Pons (tissue), 1 donor: ENCODE measurements around the gene MARCHF9.

Source experiments
- DNase-seq: peaks from one replicate; pipeline ENCODE4 v3.0.0-alpha.2; 2016; ENCODE audit warnings: low spot score

MARCHF9 gene

DNA sequence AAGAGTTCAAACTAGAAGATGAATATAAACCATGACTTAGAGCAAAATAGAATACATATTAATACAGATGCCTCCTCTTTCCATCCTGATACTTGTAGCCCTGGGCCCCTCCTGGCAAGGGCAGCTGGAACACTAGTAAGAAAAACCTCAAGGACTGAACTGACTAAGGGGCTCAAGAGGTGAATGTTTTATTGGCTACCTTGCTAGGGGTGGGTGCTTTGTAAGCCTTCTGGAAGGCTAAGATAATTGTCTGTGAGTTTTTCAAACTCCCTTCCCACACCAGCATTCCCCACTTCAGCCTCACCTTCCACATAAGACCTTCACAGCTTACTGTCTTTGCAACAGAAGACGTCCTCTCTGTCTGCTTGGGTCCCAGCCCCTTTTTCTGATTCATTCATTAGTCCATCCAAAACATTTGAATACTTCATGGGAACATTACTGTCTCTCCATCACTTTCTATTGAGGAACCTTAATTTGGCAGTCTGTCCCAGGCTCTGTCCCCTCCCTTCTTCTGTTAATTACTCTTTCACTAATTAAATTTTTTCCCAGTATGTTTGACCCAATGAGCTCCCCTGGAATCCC is 1.1 kb upstream of the MARCHF9 start:
- DNase-seq: no peak

DNA sequence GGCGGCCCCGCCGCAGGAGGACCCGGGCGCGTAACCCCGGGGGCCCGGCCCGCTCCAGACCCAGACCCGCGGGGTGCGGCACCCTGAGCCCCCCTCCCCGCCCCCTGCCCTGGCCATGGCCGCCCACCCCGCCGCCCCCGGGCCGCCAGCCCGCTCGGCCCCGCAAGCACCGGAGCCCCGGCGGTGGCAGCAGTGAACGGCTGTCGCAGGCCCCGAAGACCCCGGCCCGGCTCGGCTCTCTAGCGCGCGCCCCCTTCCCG is 221 bp downstream of the MARCHF9 start:
- no peak for DNase-seq

DNA sequence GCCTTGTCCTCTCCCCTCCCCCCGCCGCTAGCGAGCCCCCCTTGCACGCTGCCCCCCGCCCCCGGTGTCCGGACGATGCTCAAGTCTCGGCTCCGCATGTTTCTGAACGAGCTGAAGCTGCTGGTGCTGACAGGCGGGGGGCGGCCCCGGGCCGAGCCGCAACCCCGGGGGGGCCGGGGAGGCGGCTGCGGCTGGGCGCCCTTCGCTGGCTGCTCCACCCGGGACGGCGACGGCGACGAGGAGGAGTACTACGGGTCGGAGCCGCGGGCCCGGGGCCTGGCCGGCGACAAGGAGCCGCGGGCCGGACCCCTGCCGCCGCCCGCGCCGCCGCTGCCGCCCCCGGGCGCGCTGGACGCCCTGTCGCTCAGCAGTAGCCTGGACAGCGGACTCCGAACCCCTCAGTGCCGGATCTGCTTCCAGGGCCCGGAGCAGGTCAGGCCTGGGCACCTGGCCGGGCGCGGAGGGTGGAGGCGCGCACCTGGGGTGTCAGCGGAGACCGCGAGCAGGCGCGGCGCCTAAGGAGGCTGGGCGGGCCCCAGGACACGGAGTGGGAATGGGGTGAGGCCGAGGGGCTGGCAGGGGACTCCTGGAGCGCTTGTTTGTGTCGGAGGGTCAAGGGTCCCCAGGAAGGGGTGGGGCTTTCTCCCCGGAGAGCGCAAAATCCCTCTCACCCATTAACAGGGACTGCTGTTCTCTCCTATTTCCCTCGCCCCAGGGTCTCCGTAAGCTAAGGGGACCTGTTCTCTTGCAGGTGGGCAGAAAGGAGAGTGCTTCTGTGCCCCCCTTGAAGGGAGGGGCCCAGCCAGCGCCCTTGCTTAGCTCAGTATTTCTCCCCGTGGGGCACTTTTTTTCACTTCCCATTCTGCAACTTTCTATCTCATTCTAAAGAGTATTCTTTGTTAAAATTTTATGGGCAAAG is 810 bp downstream of the MARCHF9 start:
- no peak for DNase-seq

DNA sequence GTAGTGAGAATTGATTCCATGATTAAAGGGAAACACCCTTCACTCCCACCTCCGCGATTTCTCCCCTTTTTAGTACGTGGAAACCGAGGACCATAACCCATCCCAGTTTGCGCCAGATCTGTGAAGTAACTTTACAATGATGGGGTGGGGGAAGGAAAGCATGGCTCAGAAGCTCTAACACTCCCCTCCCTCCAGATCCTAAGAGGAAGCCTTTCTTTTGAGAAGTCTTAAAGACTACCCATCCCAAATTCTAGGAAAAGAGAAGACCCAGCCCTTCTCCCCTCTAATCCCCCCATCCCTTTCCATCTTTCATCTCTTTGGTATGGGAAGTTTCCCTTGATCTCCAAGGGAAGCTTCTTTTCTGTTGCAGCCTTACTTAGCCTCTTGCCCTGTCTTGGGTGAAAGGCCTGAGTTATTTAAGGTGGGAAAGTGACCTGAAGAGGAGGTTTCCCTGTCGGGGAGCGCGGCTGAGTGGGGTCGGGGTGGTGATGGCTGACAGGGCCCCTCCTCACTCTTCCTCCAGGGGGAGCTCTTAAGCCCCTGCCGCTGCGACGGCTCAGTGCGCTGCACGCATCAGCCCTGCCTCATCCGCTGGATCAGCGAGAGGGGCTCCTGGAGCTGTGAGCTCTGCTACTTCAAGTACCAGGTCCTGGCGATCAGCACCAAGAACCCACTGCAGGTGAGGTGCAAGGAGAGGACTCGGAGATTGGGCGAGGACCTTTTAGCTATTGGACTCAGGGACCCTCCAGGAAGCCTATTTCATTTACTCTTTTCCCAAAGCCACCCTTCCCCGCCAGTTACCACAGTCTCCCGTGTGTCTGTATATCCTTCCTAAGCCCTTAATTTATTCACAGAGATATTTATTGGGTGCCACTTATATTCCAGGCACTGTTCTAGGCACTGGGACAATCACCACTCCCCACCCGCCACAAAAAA is 1.8 kb downstream of the MARCHF9 start:
- no peak for DNase-seq

DNA sequence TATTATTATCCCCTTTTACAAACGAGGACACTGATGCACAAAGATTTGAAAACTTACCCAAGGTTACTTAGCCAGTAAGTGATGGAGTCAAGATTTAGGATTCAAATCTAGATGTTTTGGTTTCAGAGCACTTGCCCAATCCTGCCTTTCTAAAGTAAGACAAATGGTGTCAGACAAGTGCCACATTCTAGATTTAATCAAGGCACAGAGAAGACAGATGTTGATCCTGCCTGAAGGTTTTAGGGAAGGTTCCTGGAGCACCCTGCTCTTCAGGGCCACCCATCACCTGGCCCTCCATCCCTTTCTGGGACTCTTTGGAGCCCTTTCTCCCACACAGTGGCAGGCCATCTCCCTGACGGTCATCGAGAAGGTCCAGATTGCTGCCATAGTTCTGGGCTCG is 2.9 kb downstream of the MARCHF9 start:
- no peak for DNase-seq

DNA sequence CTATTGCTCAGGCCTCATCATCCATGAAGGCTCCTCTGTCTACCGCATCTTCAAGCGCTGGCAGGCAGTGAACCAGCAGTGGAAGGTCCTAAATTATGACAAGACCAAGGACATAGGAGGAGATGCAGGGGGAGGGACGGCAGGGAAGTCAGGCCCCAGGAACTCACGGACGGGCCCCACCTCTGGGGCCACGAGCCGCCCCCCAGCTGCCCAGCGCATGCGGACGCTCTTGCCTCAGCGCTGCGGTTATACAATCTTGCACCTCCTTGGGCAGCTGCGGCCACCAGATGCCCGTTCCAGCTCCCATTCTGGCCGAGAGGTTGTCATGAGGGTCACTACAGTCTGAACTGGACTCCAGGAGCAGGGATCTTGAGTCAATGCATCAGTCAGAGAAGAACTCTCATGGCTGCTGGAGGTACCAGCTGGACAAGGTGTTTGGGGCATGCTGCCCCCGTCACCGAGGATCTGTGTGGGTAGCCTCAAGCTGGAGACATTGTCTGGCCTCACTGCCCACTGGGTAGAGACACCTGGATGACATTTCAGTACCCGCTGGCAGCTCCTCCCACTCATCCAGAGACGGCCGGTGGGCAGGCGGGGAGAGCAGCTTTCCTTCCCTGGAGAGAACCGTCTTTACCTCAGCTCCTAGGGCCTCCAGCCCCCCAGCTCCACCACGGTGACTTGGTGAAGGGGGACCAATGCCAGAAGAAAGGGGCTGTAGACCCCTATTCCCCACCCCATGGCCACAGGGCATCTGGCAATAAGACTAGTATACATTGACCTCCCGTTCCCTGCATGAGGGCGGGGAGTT is 3.9 kb downstream of the MARCHF9 start:
- no peak for DNase-seq

DNA sequence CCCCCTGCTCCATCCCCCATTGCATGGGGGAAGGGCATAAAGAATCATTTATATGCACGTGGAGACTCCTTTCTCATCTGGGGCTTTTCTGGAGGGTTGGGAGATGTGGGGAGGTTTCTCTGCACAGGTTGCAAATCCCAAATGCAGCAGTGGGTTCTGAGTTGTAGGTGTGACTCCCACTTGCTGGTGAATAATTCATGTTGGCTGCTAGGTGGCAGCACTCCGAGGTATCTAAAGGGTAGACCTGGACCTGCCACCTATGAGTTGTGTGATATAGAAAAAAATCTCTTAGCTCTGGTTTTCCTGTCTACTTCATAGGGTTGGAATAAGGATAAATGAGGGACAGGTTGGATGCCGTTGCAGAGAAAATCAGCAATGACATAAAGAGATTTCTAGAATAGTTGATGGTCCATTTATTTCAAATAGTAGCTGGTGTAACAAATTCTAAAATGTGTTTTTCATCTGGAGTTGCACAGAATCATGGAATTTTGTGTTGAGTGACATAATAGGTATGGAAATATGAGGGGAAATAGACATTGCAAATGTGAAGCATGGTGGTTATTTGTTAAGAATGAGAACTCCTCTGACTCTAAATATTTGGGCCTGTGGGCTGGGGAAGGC is 4.6 kb downstream of the MARCHF9 start:
- no peak for DNase-seq

DNA sequence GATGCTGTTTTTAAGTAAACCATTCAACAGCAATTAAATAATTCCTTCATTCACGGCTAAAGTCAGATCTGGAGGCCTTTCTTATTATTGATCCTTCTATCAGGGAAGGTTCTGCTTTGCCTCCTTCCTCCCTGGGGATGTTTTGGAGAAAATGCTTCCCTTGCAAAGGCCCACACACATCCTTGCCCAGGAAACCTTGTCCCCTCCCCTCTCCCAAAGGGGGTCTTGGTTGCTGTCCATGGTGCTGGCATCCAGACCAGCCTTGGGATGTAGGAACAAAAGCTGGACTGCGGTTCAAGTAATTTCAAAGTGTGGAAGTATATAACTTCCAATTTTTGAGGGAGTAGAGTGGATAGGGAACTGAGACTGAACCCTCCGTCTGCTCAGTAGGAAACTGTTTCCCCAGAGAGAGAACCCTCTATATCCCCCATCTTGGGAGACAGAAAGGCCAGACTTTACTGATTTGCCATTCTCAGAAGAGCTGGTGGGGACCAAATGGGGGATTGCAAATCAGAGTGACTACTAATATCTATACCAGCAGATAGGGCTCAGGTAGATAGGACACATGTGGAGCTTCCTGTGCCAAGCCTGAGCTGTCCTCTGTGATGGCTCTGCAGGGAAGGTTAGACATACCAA is 5.6 kb downstream of the MARCHF9 start:
- no peak for DNase-seq

DNA sequence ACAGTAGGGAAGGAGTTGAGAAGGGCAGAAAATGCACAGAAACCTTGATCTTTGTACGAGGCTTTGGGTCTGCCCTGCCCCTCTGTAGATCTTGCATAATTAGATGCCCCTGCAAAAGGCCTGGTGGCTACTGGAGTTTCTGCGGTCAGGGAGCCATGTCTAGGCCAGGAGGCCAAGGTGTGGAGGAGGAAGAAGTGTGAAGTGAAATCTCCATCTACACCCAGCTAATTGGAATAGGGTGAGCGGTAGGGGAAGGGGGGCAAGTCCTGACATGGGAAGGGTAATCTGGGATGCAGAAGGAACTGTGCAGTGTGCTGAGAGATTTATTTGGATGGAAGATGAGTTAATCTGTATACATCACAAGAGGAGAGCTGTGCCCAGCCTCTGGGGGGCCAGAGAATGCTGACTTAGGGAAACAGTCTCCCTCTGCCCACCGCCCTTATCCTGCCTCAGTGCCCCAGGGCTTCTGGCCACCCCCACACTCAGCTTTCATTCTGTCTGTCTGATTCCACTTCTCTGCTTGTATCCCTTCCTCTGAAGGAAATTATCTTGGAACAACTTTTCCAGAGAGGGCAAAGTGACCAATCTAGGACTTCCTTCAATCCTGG is 6.6 kb downstream of the MARCHF9 start:
- DNase-seq: no peak

DNA sequence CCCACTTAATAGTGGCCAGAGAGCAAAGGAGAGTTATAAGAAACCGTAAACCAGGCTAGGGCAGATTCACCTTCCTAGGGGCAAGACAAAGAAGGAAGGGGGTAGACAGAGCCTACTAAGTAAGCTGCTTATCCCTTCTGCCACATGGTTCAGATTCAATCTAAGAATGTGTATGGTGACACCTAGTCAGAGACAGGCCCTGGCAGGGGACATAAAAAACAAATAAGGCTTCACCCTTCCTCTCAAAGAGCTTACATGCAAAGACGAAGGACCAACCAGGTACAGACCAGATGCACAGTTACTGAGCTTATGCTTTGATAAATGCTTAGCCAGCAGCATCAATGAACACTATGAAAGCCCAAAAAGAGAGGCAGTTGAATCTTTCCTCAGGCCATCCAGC is 7.6 kb downstream of the MARCHF9 start:
- no peak for DNase-seq

DNA sequence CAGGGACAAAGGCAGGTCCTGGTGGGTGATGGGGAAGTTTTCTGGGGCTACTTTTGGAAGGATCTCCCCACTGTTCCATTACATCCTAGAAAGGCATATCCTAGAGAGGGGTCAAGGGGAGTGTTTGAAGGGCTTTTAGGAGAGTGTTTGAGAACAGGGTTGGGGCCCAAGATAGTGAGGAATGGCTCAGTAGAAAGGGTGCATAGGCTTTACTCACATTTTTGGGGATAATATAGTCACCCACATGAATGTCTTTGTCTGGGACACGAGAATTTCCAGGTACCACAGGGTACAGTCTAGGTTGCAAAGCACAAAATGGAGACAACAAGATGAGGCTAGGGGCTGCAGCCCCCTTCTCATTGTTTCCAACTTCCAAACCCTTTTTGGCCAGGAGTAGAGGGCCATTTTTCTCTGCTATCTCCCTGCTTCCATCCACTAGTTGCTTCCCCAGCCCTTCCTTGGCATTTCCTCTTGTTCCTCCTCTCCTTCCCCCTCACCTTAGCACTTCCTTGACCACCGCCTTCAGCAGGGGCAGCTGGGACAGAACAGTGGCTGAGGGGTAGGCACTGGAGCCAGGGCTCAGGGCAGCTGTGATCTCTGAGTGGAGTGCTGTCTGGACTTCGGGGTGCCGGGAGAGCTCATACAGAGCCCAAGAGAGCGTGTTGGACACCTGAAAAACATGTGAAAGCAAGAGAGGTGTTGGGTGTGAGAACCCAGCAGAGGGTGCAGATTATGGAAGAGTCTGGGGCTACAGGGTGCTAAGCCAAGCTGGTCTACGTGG is 9.2 kb downstream of the MARCHF9 start:
- no peak for DNase-seq

DNA sequence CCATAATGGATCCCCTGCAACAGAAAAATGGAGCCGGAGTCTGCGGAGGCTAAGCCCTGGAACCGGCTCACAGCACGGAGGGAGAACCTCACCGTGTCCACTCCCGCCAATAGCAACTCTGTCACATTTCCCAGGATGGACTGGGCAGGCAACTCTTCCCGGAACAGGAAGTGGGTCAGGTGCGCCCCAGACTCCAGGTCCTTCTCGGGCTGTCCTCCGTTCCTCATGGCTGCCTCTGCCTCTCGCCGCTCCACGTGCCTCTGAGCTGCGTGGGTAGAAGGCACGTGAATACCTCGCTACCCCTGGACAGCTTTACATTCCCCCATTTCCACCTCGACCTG is 9.7 kb downstream of the MARCHF9 start:
- no peak for DNase-seq

DNA sequence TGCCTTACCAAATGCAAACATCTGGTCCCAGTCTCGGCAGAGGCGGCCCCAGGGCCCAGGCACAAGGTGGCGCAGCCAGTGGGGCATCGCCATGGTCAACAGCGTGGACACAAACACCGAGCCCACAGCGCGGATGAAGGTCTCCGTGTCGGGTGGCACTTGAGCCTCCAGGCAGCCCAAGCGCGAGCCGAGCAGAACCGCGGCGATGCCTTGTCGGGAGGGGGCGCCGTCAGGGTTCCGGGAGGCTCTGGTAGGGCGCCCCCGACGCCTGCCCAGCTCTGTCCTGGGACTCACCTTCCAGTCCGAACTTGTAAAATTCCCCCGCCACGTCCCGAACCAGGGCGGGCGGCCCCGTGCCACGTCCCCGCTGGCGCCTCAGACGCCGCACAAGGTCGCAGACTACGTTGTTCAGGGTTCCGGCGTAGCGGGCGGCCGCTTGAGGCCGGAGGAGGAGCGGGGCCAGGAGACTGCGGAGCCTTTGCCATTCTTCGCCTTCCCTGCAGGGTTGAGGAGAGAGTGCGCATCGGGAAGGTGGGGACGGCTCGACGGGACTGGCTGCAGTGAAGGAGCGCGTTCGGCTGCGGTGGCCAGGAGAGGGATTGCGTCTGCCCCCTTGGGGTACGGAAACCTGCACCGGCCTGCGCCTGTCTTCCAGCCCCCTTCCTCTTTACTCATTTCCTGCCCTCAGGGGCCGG is 10.2 kb downstream of the MARCHF9 start:
- no peak for DNase-seq

DNA sequence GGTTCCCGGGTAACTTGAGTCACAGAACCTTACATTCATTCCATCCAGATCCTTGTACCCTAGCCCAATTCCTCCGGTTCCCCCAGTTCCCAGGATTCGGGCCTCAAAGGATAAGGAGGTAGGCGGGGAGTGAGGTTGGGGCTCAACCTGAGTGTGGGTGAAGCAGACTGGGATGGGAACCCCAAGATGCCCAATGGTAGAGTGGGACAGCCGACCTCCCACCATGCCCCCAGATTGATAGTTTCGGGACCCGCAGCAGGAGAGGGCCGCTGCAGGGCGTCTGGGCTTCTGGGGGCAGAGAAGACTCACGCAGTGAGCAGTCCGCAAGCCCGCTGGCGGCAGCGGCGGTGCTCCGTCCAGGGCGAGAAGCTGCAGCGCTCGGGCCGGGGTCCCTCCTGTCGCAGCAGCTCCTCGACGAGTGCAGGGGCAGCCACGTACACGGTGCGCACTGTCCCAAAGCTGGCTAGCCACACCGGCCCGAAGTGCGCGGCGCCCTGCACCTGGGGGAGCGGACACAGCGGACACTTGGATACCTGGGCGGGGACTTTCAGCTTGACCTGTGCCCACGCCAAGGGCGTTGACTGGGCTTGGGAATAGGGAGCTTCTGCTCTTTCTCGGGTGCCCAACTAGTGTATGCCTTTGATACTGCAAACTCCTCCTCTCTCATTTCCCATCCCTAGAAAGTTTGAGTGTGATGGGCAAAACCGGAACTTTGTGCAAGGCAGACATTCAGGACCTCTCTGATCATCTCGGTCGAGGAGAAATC is 11.0 kb downstream of the MARCHF9 start:
- no peak for DNase-seq

DNA sequence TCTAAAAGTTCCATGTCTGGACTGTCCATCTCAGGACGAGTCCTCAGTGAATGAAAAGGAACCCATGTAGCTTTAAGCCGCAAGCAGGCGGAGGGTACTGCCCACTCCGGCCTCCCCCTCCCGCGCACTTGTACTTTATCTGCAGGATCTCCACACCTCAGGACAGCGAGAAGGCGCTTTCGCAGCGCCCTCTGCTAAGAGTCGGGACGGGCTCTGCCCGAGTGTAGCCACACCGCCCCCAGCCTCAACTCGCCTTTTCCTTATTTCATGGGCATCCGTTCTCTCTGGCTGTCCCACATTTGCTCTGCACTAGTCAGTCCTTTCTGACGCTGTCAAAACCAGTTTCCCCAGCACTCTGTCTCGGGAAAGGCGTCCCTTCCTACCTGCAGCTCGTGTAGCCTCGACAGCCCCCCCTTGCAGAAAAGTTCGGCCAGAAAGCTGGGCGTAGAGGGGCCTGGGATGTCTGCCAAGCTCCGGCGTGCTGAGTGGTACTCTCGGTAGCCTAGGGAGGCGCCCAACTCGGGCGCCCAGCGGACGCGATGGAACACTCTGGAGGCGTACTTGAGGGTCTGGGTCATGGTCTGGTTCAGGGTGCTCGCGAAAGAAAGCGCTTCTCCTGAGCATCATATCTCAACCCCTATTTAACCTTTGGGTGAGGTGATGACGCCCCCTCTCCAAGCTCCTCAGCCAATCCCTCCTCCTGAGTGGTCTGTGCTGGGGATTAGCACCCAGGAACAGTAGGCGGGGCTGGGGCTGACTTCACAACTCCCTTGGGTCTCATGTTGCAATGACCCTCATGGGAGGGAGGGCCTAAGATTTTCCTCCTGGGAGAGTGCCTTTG is 11.8 kb downstream of the MARCHF9 start, which contains the start of gene CYP27B1:
Gene CYP27B1, minus strand, starts transcription at position 615 of the 841 bp plus-strand sequence. Its CDS starts 37 bp downstream, at position 578.
- DNase-seq: no peak

DNA sequence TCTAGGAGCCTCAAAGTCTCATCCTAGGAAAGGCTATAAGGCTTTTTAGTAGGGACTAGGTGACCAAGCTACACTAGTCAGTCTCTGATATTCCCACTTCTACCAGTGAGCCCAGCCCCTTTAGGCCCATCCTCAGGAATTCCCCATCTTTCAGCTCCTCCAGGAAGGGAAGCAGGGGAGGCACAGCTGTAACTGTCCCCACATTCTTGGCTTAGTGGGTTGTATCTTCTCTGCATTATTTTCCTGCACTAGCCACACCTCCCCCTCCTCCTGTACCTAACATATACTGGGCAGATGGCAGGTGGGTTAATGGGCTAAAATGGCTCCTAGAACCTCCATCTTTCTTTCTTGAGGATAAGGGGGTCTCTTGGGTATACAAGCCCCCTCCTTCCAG is 12.4 kb downstream of the MARCHF9 start:
- DNase-seq: no peak

DNA sequence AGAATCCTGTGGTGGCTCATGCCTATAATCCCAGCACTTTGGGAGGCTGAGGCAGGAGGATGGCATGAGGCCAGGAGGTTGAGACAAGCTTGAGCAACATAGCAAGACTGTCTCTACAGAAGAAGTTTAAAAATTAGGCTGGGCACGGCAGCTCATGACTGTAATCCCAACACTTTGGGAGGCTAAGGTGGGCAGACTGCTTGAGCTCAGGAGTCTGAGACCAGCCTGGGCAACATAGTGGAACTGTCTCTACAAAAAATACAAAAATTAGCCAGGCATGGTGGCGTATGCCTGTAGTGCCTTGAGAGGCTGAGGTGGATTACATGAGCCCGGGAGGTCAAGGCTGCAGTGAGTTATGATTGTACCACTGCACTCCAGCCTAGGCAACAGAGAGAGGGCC is 13.0 kb downstream of the MARCHF9 start:
- no peak for DNase-seq
